ENCODE data around the gene ERP29. TPM values are rescaled to one million over a fixed set of nuclear protein-coding genes. Genes with fewer than 3 reads are reported as not detected.
"Not testable (repeated sequence)": the region's sequence is repeated elsewhere in the genome, so short reads cannot be mapped to it uniquely, and the experiment has no call there.

The ERP29 gene
- total RNA-seq, 3 donors from 2014 or later (not counting 1 experiment from before 2014, with no cell fraction given): 51.6 to 74.9 (median 57.8) TPM

DNA sequence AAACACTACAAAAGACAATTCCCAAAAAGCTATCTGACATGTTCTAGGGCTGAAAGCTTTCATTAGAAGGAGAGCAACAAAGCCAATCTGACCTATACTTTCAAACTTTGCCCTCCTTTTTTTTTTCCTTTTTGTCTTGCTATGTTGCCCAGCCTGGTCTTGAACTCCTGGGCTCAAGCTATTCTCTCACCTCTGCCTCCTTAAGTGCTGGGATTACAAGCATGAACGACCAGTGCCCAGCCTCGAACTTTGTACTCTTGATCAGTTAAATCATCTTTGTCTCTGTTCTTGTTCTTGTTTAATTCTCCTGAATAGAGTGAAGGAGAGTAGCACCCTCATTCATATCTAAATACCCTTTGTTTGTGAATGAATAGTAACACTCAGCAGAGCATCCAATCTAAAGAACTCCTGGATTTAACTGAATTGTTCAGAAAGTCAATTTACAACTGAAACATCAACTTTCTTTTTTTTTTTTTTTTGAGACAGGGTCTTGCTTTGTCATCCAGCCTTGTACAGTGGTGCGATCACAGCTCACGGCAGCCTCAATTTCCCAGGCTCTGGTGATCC is 22.1 kb downstream of the ERP29 start:
- no peak for DNase-seq
- WGBS (ENCODE audit: insufficient coverage): 96% methylated on average over 4 of the region's 4 CpGs
- Mint-ChIP-seq H3K4me3 (no peak overlapping the region), H3K27ac (no peak overlapping the region), H3K4me1 (no peaks in the 10 kb centered on the region), H3K27me3 (ENCODE audit: low read depth in 2 of 2) (no peaks in the 10 kb centered on the region), H3K36me3 (peaks cover 23% of the 10 kb centered on the region), H3K9me3 (no peaks in the 10 kb centered on the region)
- Histone ChIP-seq H3K4me3 (ENCODE audit: low read length) (no peak overlapping the region), H3K4me1 (ENCODE audit: control insufficient read depth, insufficient read depth, low read length) (no peaks in the 10 kb centered on the region), H3K27me3 (ENCODE audit: control insufficient read depth, insufficient read depth, low read length) (no peaks in the 10 kb centered on the region), H3K9me3 (ENCODE audit: control insufficient read depth, insufficient read depth, low read length) (no peaks in the 10 kb centered on the region), H3K27ac (ENCODE audit: low read length) (no peak overlapping the region), H3K36me3 (ENCODE audit: control insufficient read depth, insufficient read depth, low read length) (peaks cover 71% of the 10 kb centered on the region)
- TF ChIP-seq, protein P1, sequence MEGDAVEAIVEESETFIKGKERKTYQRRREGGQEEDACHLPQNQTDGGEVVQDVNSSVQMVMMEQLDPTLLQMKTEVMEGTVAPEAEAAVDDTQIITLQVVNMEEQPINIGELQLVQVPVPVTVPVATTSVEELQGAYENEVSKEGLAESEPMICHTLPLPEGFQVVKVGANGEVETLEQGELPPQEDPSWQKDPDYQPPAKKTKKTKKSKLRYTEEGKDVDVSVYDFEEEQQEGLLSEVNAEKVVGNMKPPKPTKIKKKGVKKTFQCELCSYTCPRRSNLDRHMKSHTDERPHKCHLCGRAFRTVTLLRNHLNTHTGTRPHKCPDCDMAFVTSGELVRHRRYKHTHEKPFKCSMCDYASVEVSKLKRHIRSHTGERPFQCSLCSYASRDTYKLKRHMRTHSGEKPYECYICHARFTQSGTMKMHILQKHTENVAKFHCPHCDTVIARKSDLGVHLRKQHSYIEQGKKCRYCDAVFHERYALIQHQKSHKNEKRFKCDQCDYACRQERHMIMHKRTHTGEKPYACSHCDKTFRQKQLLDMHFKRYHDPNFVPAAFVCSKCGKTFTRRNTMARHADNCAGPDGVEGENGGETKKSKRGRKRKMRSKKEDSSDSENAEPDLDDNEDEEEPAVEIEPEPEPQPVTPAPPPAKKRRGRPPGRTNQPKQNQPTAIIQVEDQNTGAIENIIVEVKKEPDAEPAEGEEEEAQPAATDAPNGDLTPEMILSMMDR (IDR thresholded peaks at IDR 0.05): no peak
- ATAC-seq: no peak
- intact Hi-C loops (cut with micrococcal nuclease): no loop called here

DNA sequence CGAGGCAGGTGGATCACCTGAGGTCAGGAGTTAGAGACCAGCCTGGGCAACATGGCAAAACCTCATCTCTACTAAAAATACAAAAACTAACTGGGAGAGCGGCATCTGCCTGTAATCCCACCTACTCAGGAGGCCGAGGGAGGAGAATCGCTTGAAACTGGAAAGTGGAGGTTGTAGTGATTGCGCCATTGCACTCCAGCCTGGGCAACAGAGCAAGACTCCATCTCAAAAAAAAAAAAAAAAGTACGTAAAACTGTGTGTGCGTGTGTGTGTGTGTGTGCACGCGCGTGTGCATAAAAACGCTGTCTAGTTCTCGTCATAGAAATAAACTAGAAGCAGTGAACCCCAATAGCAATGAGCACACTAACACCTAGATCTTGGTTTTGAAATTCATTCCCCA is 23.4 kb downstream of the ERP29 start:
- H3K36me3 Mint-ChIP-seq: peaks cover 23% of the 10 kb centered on the region
- H3K9me3 ChIP-seq (ENCODE audit: control insufficient read depth, insufficient read depth, low read length); H3K27me3 Mint-ChIP-seq (ENCODE audit: low read depth in 2 of 2); H3K9me3 Mint-ChIP-seq; H3K4me1 ChIP-seq (ENCODE audit: control insufficient read depth, insufficient read depth, low read length); H3K27ac Mint-ChIP-seq; intact Hi-C loops (cut with micrococcal nuclease); DNase-seq; ATAC-seq; H3K4me1 Mint-ChIP-seq; H3K27me3 ChIP-seq (ENCODE audit: control insufficient read depth, insufficient read depth, low read length); H3K4me3 Mint-ChIP-seq; H3K27ac ChIP-seq (ENCODE audit: low read length); H3K4me3 ChIP-seq (ENCODE audit: low read length): not testable (repeated sequence)
- H3K36me3 ChIP-seq (ENCODE audit: control insufficient read depth, insufficient read depth, low read length): peaks cover 69% of the 10 kb centered on the region
- WGBS (ENCODE audit: insufficient coverage): 100% methylated on average over 6 of the region's 12 CpGs

DNA sequence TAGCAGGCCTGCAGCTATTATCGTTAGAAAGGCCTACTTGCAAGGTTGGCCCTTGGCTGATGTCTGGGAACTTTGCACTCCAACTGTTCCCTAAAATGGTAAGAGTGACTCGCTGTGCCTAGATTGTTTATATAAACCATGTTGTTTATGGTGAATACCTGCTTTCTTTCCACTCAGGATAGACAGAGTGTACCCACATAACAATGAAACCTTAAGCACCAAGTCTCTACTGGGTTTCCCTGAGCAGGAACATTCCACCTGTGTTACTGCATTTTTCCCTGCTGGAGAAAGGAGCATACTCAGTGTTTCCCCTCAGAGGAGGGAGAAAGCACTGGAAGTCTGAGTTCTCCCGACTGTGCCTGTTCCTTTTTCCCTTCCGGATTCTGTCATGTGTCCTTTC is 32.8 kb downstream of the ERP29 start:
- DNase-seq: no peak
- intact Hi-C loops (cut with micrococcal nuclease): no loop called here
- Histone ChIP-seq H3K4me3 (ENCODE audit: low read length) (no peak overlapping the region), H3K4me1 (ENCODE audit: control insufficient read depth, insufficient read depth, low read length) (no peaks in the 10 kb centered on the region), H3K27me3 (ENCODE audit: control insufficient read depth, insufficient read depth, low read length) (no peaks in the 10 kb centered on the region), H3K27ac (ENCODE audit: low read length) (no peak overlapping the region), H3K9me3 (ENCODE audit: control insufficient read depth, insufficient read depth, low read length) (no peaks in the 10 kb centered on the region), H3K36me3 (ENCODE audit: control insufficient read depth, insufficient read depth, low read length) (peaks cover 69% of the 10 kb centered on the region)
- H3K9me3 Mint-ChIP-seq: no peaks in the 10 kb centered on the region
- H3K27ac Mint-ChIP-seq: no peak overlapping the region
- TF ChIP-seq, protein P1 (IDR thresholded peaks at IDR 0.05): no peak
- no peak for ATAC-seq
- WGBS (ENCODE audit: insufficient coverage): 87% methylated on average over 3 of the region's 4 CpGs
- no peaks in the 10 kb centered on the region for H3K27me3 Mint-ChIP-seq (ENCODE audit: low read depth in 2 of 2)
- peaks cover 23% of the 10 kb centered on the region for H3K36me3 Mint-ChIP-seq
- H3K4me1 Mint-ChIP-seq: no peaks in the 10 kb centered on the region
- no peak overlapping the region for H3K4me3 Mint-ChIP-seq

DNA sequence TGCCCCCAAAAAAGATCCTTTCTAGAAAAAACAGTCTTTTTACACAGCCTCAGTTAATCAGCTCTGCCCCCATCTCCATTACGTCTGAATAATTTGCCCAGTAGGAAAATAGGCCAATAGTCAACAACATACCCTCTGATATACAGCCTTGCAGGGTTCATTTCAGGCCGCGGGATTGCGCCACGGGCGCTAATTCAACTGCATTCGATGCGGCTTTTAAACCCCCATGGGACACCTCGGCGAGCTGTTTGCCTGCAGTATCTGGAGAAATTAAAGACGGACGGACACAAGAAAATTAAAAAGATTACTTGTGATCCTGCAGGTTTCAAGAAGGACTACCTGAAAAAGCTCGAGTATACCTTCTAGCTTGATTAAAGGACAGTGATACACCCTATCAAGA is 36.1 kb downstream of the ERP29 start:
- no peak overlapping the region for H3K4me3 ChIP-seq (ENCODE audit: low read length)
- no peaks in the 10 kb centered on the region for H3K27me3 ChIP-seq (ENCODE audit: control insufficient read depth, insufficient read depth, low read length)
- intact Hi-C loops (cut with micrococcal nuclease): no loop called here
- no peak for ATAC-seq
- Mint-ChIP-seq H3K4me3 (no peak overlapping the region), H3K27me3 (ENCODE audit: low read depth in 2 of 2) (no peaks in the 10 kb centered on the region), H3K9me3 (no peaks in the 10 kb centered on the region), H3K27ac (no peak overlapping the region), H3K36me3 (peaks cover 46% of the 10 kb centered on the region), H3K4me1 (no peaks in the 10 kb centered on the region)
- no peaks in the 10 kb centered on the region for H3K4me1 ChIP-seq (ENCODE audit: control insufficient read depth, insufficient read depth, low read length)
- H3K36me3 ChIP-seq (ENCODE audit: control insufficient read depth, insufficient read depth, low read length): peaks cover 76% of the 10 kb centered on the region
- no peaks in the 10 kb centered on the region for H3K9me3 ChIP-seq (ENCODE audit: control insufficient read depth, insufficient read depth, low read length)
- TF ChIP-seq, protein P1 (IDR thresholded peaks at IDR 0.05): no peak
- H3K27ac ChIP-seq (ENCODE audit: low read length): no peak overlapping the region
- no peak for DNase-seq
- 97% methylated on average over 13 of the region's 13 CpGs for WGBS (ENCODE audit: insufficient coverage)

All from natural killer cell (primary cell).